Left renal cortex interstitium (tissue), 4 donors: ENCODE results near the gene CACNA1I. TPM values are rescaled to one million over a fixed set of nuclear protein-coding genes. Genes with fewer than 3 reads are reported as not detected.

Experiments
- DNase-seq, 4 donors: peaks; one replicate each; pipeline ENCODE4 v3.0.0-alpha.2; 2013; ENCODE audit warnings: low read depth in 4 of 4, low spot score in 2 of 4, missing footprints in 1 of 4
- polyA plus RNA-seq, 4 donors: library from polyadenylated mRNA; unstranded; fragments of 120-200 nt; gene quantifications; one replicate each; pipeline ENCODE4 v1.2.1, GENCODE V29; 2013; ENCODE audit not compliant: insufficient read length in 4 of 4

Gene CACNA1I
- polyA plus RNA-seq, 4 donors = 0.04 to 0.13 (median 0.06) TPM

GRCh38 chr22:39664485-39665200 is 94.1 kb downstream of the CACNA1I start:
- no peak for DNase-seq

- DNase-seq = no peak
Measured at GRCh38 chr22:39665229-39665628, 94.7 kb downstream of the CACNA1I start.

- no peak for DNase-seq
Measured at GRCh38 chr22:39665661-39666431, 95.3 kb downstream of the CACNA1I start.

GRCh38 chr22:39666495-39666894 is 95.9 kb downstream of the CACNA1I start:
- no peak for DNase-seq

GRCh38 chr22:39666926-39667325 is 96.4 kb downstream of the CACNA1I start:
- DNase-seq = no peak

- DNase-seq = no peak
Measured at GRCh38 chr22:39669432-39669831, 98.9 kb downstream of the CACNA1I start.

GRCh38 chr22:39671936-39672335 is 101.4 kb downstream of the CACNA1I start:
- no peak for DNase-seq

- no peak for DNase-seq
Measured at GRCh38 chr22:39674536-39674935, 104.0 kb downstream of the CACNA1I start.

- DNase-seq = no peak
Measured at GRCh38 chr22:39675947-39676346, 105.4 kb downstream of the CACNA1I start.

GRCh38 chr22:39677967-39678366 is 107.4 kb downstream of the CACNA1I start:
- no peak for DNase-seq

GRCh38 chr22:39678862-39679490 is 108.4 kb downstream of the CACNA1I start:
- no peak for DNase-seq

GRCh38 chr22:39679652-39680051 is 109.1 kb downstream of the CACNA1I start:
- no peak for DNase-seq

- no peak for DNase-seq
Measured at GRCh38 chr22:39680486-39680885, 109.9 kb downstream of the CACNA1I start.

GRCh38 chr22:39681038-39681861 is 110.7 kb downstream of the CACNA1I start:
- no peak for DNase-seq

- no peak for DNase-seq
Measured at GRCh38 chr22:39682994-39683393, 112.4 kb downstream of the CACNA1I start.

GRCh38 chr22:39683639-39684038 is 113.1 kb downstream of the CACNA1I start:
- no peak for DNase-seq

- no peak for DNase-seq
Measured at GRCh38 chr22:39684702-39685281, 114.2 kb downstream of the CACNA1I start.

- DNase-seq = no peak
Measured at GRCh38 chr22:39685336-39686177, 115.0 kb downstream of the CACNA1I start.

GRCh38 chr22:39686178-39686620 is 115.6 kb downstream of the CACNA1I start:
- no peak for DNase-seq
